NCI-H748 treated with DMSO at 0.1 percent for 48 hours (cell line): ENCODE data around the gene RAB33A.

Experiments
- DNase-seq: peaks from one replicate; lab custom pipeline; 2025; lab: John Stamatoyannopoulos, UW

Gene RAB33A

DNA sequence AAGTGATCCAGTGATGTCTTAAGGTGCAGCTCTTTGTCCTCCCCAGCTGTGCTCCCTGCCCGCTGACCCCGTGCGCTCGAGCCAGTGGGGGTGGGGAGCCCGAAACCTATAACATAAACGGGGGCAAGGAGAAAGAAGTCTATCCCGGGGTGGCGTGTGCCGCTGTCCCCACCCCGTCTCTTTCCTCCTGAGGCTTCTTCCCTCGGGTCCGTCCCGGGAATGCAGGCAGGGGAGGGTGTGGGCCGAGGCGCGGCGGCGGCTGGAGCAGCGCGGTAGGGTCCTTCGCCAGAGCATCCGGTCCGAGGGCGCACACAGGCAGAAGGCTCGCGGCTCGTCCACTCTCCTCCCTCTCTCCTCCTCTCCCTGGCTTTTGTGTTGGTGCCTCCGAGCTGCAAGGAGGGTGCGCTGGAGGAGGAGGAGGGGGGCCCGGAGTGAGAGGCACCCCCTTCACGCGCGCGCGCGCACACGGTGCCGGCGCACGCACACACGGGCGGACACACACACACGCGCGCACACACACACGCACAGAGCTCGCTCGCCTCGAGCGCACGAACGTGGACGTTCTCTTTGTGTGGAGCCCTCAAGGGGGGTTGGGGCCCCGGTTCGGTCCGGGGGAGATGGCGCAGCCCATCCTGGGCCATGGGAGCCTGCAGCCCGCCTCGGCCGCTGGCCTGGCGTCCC is at the start of gene RAB33A:
TSS of gene RAB33A (plus strand) at position 517 of the 681 bp plus-strand sequence. CDS start at position 618, 101 bp downstream.
- DNase-seq: no peak

DNA sequence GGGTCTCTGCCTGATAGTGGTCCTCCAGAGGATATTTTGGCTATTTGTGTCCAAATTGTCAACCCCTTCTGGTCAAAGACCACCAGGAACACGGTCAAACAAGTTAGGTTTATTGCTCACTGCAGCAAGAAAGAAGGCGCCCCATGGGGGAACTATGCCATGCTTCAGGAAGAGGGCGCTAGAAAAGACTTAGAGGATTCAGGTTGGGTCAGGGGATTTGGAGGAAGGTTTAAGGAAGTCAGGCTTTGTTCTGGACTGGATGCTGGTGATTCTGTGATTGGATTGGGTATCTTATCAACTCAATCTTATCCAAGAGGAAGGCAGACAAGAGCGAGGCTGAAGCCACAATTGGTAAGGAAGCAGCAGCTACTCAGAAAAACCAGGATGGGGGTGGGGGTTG is 47.2 kb upstream of the RAB33A start:
- DNase-seq: no peak

DNA sequence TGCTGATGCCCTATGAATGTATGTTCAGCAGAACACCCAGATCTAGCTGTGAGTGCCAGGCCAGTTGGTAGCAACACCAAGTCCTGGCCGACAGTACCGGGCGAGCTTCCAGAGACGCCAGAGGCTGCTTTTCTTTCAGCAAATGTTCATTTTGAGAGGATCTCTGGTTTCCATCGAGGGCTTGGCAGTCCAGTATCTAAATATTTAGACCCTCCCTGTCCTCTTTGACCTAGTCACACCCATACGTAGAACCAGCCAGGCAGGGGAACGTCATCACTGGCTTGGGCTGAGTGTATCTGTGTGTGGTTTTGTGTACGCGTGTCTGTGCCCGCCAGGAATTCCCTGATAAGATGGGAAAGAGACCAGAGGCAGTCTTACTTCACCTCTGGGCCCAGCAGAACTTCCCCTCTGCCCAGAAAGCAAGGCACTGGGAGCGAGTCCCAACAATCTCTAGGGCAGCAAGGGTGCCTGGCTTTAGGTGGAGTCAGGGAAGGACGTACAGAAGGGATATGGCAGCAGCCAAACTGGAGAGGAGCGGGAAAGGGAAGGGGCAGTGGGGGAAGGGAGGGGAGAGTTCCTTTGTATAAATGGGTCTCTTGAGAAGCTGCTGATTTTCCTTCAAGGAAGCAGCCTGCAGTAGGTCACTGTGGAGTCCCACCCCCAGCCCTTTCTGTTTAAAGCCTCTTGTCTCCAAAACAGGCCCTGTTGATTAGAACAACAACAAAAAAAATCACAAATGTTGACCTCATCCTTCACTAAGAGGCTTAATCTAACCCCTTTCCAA is 46.5 kb upstream of the RAB33A start:
- DNase-seq: no peak

DNA sequence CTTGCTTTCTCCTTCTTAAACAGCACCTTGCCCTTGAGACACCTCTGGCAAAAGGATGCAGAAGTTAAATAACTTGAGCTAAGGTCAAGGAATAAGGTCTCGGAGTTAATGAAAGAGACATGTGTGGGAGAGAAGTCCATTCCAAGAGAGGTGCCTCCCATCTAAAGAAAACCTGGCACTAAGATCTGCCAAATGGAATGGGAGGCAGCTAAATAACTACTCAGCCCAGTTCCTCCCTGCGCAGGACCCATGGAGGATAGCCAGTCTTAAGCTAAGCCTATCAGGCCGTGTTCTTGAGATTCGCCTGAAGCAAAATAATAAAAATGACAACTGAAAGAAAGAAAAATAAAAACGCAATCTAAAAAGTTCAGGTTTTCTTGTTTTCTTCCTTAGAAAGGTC is 40.8 kb upstream of the RAB33A start:
- no peak for DNase-seq

DNA sequence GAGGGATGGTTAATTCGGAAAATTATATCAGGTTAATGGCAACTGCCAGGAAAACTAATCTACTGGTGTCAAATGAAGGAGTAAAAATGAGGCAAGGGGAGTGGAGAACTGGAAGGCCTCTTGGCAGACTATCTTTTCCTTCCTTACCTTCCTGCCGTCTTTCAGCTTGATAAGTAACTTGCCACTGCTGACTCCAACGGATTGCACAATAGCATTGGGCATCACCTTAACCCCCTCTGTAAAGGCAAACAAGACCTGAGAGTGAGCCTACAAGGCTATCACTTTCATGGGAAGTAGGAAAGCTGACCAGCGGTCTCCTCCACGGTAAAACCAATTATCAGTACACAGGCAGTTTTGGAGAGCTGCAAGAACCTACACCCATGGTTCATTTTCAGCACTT is 35.3 kb upstream of the RAB33A start:
- DNase-seq: no peak

DNA sequence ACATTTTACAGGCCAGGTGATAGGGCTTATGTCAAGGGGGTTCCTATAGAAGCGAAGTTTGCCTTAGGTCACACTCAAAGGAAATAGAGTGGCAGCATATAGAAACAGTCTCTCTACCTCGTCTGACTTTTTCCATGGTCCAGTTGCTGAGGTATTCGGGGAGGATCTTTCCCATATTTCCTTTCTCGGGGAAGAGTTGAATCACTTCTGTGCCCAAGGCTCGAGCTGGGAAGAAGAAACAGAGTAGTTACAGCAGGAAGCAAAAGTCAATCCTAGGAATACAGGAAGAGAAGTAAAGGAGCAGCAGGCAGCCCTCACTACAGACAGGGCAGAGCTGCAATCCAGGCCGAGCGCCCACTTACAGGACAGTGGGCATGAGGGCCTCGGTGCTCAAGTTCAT is 34.8 kb upstream of the RAB33A start:
- no peak for DNase-seq

DNA sequence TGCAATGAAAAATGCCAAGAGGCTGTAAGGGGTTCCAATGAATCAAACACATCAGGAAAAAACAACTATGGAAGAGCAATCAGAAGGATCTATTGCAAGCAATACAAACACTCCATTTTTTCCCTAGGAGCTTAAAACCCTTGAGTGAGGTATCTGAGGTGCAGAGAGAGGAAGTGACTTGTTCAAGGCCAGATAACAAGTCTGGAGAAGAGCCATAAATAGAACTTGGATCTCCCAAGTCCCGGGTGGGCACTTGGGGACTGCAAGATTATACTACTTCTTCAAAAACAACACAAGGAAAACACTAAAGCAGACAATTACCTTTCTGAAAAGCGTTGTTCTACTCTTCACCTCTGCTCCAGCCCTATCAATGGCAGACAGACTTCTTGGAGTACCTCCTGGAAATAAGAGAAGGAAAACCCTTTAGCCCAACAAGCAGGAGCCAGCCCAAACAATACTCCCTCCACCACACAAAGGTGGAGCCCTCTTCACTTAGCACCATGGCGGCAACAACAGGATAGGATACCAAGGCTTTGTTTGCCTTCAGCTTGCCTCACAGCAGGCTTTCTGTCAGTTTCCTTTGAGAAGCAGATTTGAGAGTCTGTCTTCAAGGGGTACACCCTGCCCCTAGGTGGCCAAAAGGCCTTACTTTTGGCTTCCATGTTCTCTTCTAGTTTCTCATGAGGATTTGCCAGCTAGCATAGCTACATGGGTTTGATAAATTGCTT is 32.1 kb upstream of the RAB33A start:
- DNase-seq: no peak

DNA sequence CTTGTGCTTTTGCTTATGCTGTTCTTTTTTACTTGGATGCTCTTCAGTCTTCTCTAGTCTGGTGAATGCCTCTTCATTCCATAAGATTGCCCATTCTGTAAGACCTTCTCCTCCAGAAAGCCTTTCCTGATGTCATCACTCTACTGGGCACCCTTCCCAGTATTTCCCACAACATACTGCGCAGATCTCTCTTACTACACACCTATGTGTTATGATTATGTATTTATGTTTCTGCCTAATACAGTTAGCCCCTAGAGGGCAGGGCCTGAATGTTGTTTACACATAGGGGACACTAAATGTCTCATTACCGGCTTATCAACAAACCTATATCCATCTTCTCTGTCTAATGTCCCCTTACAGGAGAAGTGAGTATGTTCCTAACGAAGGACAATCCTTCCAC is 27.3 kb upstream of the RAB33A start:
- no peak for DNase-seq

DNA sequence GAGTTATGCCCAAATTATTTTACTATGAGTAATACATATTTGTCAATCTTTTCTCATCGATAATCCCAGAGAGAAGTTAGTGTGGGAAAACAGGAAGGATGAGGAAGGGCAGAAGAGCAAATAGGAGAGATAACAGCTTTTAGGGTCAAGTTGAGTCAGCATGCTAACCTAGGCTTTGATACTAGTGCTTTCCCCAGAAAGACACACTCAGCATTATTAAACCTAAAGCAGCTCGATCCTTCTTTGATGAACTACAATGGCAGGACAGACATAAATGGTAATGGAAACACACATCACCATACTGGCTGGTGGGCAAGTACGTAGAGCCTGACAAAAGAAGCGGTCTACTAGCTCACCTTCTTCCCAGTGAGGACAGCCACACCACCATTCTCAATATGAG is 26.6 kb upstream of the RAB33A start:
- DNase-seq: no peak

DNA sequence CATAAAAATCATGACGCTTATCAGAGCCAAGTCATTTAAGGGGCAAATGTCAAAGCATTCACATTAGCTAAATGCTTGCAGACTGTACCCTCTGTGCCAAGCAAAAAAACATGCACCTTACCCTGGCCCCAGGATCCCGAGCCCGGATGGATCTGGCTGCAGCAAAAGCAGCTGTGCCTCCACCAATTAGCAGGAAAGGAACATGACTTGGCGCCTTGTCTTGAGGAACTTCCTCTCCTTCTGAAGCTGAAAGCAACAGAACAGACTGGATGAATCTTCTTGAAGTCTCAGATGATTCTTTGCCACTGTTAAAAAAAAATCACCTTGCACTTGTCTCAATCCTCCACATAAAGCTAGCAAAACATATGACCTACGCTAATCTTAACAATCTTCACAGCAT is 24.1 kb upstream of the RAB33A start:
- no peak for DNase-seq

DNA sequence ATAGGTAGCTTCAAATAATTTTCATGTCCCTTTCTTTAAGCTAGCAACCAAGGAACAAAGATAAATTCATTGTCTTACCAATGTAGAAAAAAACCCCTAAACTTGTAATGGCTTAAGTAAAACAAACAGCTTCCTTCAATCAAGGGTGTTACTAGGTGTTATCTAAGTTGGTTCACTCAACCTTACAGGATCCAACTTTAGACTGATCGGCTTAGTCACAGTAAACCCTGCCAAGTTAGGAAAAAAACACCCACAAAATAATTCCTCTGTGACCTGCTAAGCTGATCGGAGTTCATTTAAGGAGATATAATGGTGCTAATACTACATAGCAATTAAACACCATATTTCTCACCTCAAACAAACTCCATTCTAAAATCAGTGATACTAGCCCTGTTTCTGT is 16.2 kb upstream of the RAB33A start:
- no peak for DNase-seq

DNA sequence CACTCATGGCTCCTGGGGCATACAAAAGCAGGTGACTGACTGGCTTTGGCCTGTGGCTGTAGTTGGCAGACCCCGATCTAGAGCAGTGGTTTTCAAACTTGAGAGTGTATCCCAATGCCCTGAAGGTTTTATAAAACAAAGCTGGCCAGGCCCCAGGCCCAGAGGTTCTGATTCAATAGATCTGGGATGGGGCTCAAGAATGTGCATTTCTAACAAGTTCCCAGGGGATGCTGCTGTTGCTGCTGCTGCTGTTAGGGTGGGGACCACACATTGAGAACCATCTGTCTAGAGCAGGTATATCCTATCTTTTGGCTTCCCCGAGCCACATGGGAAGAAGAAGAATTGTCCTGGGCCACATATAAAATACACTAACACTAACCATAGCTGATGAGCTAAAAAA is 13.5 kb upstream of the RAB33A start:
- no peak for DNase-seq

DNA sequence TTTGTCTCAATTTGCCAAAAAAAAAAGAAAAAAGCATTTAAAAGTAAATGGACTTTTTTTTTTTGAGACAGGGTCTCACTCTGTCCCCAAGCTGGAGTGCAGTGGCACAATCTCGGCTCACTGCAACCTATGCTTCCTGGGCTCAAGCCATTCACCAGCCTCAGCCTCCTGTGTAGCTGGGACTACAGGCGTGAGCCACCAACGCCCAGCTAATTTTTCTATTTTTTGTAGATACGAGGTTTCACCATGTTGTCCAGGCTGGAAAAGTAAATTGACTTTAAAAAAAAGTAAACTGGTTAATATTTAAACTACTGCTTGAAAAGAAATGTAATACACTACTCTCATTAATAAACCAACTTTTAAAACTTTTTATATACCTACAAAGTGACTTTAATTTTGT is 12.0 kb upstream of the RAB33A start:
- DNase-seq: no peak

DNA sequence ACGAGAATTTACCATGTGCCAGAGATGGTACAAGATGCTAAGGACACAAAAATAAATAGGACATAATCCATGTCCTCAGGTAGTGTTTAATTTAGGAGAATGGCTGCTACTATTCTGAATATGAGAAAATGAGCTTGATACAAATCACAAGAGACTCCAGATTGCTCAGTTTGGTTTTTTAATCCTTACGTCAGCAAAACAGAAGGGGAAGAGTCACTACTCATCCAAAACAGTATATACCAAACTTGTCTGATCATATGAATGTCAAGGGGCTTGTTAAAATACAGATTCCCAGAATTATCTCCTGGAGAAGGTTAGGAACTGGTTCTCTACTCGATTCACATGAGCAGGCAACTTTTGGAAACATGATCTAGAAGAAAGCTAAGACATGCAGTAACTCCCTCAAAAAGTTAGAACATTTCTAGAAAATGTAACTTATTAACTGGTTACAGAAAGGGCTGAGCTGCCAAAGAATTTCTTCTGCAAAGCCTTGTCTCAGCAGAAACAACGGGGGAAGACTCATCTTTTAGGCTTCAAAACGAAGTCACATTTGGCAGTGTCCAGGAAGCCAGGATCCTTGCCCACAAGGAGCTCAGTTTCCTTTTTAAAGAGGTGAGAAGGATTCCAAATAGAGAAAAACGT is 9.5 kb upstream of the RAB33A start:
- DNase-seq: no peak

DNA sequence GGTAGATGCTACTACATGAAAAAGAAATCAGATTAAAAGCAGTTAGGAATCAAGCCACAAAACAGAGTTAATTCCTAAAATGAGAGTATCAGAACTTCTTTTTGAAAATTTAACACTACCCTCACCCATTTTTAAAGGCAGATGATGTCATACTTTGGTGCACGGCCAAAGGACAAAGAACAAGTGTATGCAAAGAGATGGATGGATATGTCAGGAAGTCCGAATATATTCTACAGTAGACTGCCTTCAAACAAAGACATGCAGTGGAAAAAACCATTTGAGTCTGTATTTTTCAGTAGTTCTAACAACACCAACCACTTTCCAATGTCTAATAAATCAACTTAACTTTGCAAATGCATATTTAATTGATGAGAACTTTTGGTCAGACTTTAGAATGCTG is 8.4 kb upstream of the RAB33A start:
- no peak for DNase-seq

DNA sequence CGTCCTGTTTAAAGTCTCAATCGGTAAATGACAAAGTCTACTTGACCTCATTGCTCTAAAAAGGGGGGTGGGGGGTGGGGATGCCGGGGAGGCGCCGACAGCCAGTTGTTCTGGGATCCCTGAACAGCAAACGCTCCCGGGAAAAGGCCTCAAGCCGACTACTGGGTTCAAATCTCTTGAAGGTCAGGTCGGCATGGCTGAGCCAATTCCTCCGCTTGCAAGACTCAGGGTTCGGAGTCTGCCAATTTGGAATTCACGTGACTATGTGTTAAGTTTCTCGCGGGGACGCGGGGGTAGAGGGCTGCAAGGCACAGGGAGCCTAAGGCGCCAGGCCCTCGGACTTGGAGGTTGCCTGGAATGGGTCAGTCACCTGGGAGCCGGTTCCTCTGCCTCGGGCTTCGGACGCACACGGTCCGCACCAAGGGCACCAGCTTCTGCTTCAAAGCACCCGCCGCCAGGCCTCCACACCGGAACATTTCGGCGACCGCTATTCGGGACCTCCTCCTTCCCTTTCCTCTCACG is 6.5 kb upstream of the RAB33A start:
- DNase-seq: no peak

DNA sequence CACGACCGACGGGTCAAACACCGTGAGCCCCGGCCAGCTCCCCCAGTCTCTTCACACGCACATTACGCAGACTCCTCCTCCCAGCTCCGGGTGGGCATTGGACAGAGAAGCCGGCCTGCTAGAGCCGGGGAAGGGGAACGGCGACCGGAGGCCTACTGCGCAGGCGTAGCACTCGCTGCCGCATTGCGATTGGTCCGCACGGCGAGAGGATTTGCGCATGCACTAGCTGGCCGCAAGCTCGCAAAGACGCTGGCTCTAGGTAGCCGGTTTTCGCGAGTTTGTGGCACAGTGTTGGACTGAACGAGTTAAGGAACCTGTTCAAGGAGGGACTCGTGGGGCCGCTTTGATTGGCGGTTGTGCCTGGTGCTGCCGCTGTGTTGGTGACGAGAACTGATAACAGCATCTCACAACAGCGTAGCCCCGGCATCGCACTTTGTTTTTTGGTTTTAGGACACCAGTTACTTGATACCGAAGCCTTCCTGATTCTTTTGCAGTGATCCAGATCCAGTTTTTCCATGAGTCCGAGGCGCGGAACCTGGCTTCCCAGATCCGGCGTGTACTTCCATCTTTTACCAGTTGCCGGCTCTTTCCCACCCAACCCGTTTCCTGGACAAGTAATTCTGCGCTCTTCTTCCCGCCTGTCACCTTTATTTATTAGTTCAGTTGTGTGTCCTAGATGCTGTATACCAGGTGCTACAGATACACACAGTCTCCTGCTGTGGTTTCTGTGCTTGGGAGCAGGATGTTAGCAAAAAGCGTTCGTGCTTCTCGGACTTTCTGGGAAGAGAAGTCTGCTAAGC is 5.9 kb upstream of the RAB33A start, which contains the start of gene AIFM1:
TSS of gene AIFM1 (minus strand) at position 139 of the 800 bp plus-strand sequence. CDS start 185 bp downstream, outside the sequence.
- peak; percentile 81 for DNase-seq

DNA sequence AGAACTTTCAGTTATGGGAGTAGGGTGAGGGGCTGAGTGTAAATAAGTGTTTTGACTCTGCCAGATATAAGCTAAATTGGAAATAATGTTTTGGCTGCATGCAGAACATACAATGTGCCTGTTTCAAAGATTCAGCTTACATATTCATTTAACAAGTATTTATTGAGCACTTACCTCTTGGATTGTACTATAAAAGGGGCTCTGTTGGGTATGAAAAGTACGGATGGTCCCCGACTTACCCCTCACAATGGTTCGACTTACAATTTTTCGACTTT is 5.3 kb upstream of the RAB33A start:
- no peak for DNase-seq

DNA sequence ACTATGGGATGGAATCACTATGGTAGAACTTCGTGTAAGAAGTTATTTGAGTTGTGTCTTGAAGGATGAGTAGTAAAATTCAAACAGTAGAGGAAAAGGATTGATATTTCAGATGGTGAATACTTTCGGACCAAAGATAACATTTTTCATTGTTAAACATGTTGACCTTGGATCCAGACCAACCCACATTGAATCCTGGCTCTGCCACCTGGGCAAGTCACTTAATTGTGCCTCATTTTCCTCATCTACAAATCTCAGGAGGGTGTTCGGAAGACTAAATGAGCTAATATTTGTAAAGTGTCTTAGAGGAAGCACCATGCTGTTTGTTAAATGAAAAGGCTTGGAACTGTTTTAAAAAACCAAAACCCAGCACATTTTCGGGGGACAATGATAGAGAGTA is 4.7 kb upstream of the RAB33A start:
- DNase-seq: no peak

DNA sequence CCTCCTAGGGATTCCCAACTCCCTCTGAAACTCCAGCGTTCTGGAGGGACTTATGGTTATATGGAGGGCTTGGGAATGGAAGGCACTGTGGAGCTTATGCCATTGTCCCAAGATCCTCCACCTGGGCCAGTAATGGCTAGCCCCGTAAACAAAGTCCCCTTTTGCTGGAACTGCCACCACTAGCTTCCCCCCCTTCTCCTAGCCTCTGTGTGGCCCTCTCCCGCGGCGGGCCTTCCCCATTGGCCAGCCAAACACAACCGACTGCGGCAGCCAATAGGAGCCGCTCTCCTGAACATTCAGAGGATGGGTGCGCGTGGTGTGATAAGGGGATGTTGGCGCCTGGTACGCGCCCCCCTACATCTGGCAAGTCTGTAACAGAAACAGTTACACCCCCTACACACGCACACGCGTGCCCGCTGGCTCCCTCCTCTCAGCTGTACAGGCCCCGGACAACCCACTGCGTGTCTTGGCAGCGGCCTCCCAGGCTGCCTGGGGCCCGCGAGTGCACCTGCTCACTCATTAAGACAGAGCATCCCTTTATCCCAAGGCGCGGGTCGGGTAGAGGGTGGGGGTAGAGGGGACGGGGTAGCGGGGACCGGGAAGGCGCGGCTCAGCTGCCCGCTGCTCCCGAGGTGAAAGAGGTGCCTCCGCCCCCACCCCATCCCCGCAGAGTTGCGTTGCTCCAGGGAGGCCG is 863 bp upstream of the RAB33A start:
- peak; percentile 80 for DNase-seq
